Smooth muscle cell (in vitro differentiated cells): Measurements from ENCODE around the gene TMED8. TPM values are rescaled to one million over a fixed set of nuclear protein-coding genes. Genes with fewer than 3 reads are reported as not detected.

Experiments
- DNase-seq: peaks from one replicate; lab custom pipeline; 2025; ENCODE audit not compliant: unreplicated experiment; lab: John Stamatoyannopoulos, UW
- H2AFZ ChIP-seq: fragments of 200-600 bp; sonication (generic); 2 replicates; pipeline ENCODE4 v1.6.0; 2016; ENCODE audit warnings: antibody characterized with exemption, low read depth, mild to moderate bottlenecking
- H3F3A ChIP-seq: fragments of 200-600 bp; sonication (generic); 2 replicates; pipeline ENCODE4 v1.6.0; 2017; ENCODE audit warnings: antibody characterized with exemption, low read depth
- H3K27ac ChIP-seq: fragments of 200-600 bp; sonication (generic); 2 replicates; pipeline ENCODE4 v1.5.1; 2016; ENCODE audit warnings: low read depth, mild to moderate bottlenecking
- H3K27me3 ChIP-seq: fragments of 200-600 bp; sonication (generic); 2 replicates; pipeline ENCODE4 v1.6.1; 2016; ENCODE audit warnings: low read depth, mild to moderate bottlenecking
- H3K36me3 ChIP-seq: fragments of 200-600 bp; sonication (generic); 2 replicates; pipeline ENCODE4 v1.5.1; 2016; ENCODE audit warnings: low read depth
- H3K4me1 ChIP-seq: fragments of 200-600 bp; sonication (generic); 2 replicates; pipeline ENCODE4 v1.5.1; 2016; ENCODE audit warnings: low read depth
- H3K4me2 ChIP-seq: fragments of 200-600 bp; sonication (generic); 2 replicates; pipeline ENCODE4 v1.6.0; 2016; ENCODE audit warnings: mild to moderate bottlenecking
- H3K4me3 ChIP-seq: fragments of 200-600 bp; sonication (generic); 2 replicates; pipeline ENCODE4 v1.5.1; 2016; ENCODE audit warnings: mild to moderate bottlenecking
- H3K79me2 ChIP-seq: fragments of 200-600 bp; sonication (generic); 2 replicates; pipeline ENCODE4 v1.6.0; 2016; ENCODE audit warnings: low read depth, mild to moderate bottlenecking
- H3K9ac ChIP-seq: fragments of 200-600 bp; sonication (generic); 2 replicates; pipeline ENCODE4 v1.6.0; 2016; ENCODE audit warnings: low read depth
- H3K9me3 ChIP-seq: fragments of 200-600 bp; sonication (generic); replicated peaks from 2 replicates; pipeline ENCODE4 v1.5.1; 2016; ENCODE audit warnings: low read depth
- H4K20me1 ChIP-seq: fragments of 200-600 bp; sonication (generic); 2 replicates; pipeline ENCODE4 v1.6.0; 2016; ENCODE audit warnings: low read depth
- WGBS: methylation state at CpG from one replicate; pipeline ENCODE4 v1.1.7; 2016; ENCODE audit warnings: low lambda C conversion rate; 5-methylcytosine and 5-hydroxymethylcytosine counted together
- polyA plus RNA-seq: library from polyadenylated mRNA; unstranded; fragments of >200 nt; fragmentation: Nextera tagmentation; extraction: Ambion mirVana; gene quantifications from 2 replicates; pipeline ENCODE4 v1.2.1, GENCODE V29; 2016
- total RNA-seq: library from RNA; depleted of rRNA; stranded (reverse); fragments of >200 nt; gene quantifications from 2 replicates; pipeline ENCODE4 v1.2.3, GENCODE V29; 2014
- TF ChIP-seq, protein P1 (sequence below): fragments of 200-600 bp; sonication (generic); IDR thresholded peaks from 2 replicates; pipeline ENCODE4 v1.5.1; 2017; ENCODE audit warnings: borderline replicate concordance, mild to moderate bottlenecking, antibody characterized with exemption; ENCODE audit not compliant: insufficient read depth, poor library complexity, severe bottlenecking

The TMED8 gene, protein sequence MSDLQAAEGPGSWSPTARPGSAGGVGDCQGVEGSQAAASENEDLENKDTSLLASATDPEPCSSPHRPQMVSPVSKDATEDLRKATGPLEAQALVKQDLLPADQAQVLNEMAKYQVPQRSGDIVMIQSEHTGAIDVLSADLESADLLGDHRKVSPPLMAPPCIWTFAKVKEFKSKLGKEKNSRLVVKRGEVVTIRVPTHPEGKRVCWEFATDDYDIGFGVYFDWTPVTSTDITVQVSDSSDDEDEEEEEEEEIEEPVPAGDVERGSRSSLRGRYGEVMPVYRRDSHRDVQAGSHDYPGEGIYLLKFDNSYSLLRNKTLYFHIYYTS
- total RNA-seq (12.2 and 16.0 TPM in 2 replicates), polyA plus RNA-seq (3.9 and 4.5 TPM in 2 replicates)

DNA sequence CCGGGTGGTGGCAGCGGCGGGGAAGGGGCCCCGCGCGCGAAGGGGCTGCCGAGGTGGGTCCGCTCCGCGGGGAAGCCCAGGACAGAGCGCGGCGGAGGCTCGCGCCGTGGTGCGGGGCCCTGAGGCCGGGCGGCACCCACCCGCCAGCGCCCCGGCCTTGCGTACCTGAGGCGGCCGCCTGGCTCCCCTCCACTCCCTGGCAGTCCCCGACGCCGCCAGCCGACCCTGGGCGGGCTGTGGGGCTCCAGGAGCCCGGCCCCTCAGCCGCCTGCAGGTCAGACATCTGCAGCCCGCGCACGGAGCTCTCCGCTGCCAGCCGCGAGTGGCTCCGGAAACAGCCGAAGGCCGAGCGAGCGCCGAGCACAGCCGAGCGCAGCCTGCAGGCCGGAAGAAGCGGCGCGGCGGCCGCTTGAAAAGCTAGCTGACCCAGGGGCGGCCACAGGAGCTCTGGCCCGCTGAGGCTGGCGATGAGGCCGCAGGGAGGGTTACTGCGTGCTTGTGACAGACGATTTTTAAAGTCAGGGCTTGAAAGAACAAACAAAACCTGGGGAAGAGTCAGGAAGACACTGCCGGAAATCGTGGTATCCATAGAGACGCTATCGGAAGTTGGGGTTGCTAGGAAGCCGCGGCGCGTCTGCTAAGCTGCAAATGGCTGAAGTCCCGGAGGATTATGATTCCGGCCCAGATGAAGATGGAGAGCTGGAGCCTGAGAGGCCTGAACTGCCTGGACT is at the start of gene TMED8, which contains the start of gene SAMD15:
TSS of gene TMED8 (minus strand) at position 324 of the 731 bp plus-strand sequence. CDS start at position 283, 41 bp downstream.
TSS of gene SAMD15 (plus strand) at position 609 of the 731 bp plus-strand sequence. CDS start at position 649, 40 bp downstream.
- Histone ChIP-seq H3K27ac (peak within 1 kb of the TSS; percentile 96), H3K9me3 (no peaks in the 10 kb centered on the region), H3K36me3 (no peaks in the 10 kb centered on the region), H3K27me3 (no peaks in the 10 kb centered on the region), H4K20me1 (peaks cover 6% of the 10 kb centered on the region), H3F3A (peaks cover 10% of the 10 kb centered on the region), H3K4me1 (peaks cover 27% of the 10 kb centered on the region), H3K79me2 (peaks cover 31% of the 10 kb centered on the region), H3K4me3 (peak within 1 kb of the TSS; percentile 98), H3K4me2 (peak within 1 kb of the TSS; percentile 88), H3K9ac (peak within 1 kb of the TSS; percentile 94), H2AFZ (peak within 1 kb of the TSS; percentile 95)
- DNase-seq: peak; percentile 65
- TF ChIP-seq, protein P1, sequence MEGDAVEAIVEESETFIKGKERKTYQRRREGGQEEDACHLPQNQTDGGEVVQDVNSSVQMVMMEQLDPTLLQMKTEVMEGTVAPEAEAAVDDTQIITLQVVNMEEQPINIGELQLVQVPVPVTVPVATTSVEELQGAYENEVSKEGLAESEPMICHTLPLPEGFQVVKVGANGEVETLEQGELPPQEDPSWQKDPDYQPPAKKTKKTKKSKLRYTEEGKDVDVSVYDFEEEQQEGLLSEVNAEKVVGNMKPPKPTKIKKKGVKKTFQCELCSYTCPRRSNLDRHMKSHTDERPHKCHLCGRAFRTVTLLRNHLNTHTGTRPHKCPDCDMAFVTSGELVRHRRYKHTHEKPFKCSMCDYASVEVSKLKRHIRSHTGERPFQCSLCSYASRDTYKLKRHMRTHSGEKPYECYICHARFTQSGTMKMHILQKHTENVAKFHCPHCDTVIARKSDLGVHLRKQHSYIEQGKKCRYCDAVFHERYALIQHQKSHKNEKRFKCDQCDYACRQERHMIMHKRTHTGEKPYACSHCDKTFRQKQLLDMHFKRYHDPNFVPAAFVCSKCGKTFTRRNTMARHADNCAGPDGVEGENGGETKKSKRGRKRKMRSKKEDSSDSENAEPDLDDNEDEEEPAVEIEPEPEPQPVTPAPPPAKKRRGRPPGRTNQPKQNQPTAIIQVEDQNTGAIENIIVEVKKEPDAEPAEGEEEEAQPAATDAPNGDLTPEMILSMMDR: no peak
- under 1% methylated on average over 69 of the region's 69 CpGs for WGBS

DNA sequence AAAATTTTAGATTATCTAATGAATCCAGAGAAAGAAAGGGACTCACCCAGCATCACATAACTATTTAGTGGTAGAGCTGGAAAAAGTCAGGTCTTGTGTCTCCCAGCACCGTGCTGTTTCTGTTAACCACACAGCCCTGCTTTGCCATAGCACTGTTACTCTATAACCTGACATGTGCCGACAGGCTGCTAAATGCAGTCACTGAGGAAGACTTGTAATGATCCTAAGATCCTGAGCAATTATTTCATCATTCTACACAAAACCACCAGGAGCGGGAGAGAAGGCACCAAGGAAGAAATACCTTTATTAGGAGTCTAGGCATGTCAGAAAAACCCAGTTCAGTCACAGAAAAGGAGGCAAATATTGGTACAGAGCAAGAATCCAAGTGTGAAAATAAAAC is 49.5 kb upstream of the TMED8 start:
- no peak overlapping the region for H3K4me3 ChIP-seq
- H3K9ac ChIP-seq: no peak overlapping the region
- no peak overlapping the region for H2AFZ ChIP-seq
- WGBS: 93% methylated on average over 3 of the region's 3 CpGs
- no peaks in the 10 kb centered on the region for H3K4me1 ChIP-seq
- H3K36me3 ChIP-seq: peaks cover 32% of the 10 kb centered on the region
- H3K27me3 ChIP-seq: no peaks in the 10 kb centered on the region
- no peaks in the 10 kb centered on the region for H3F3A ChIP-seq
- H3K79me2 ChIP-seq: no peaks in the 10 kb centered on the region
- no peak overlapping the region for H3K27ac ChIP-seq
- no peaks in the 10 kb centered on the region for H4K20me1 ChIP-seq
- H3K9me3 ChIP-seq: no peaks in the 10 kb centered on the region
- TF ChIP-seq, protein P1: no peak
- no peak for DNase-seq
- no peak overlapping the region for H3K4me2 ChIP-seq

DNA sequence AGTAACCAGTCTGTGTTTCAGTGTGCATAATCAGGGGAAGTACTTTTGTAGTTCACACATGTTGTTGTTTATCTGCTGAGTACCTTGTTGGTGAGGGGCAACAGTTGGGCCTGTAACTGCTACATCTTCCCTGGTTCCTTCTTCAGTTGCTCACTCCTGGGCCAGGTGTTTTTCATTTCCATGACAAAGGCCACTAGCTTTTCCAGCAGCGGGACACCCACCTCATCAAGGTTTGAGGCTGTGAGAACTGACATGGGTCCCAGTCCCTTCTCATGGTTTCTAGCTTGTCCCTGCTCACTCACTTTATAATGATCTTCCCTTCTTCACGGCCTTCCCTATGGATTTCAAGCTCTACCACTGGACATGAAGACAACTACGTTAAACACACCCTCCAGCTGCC is 48.0 kb upstream of the TMED8 start:
- no peaks in the 10 kb centered on the region for H3K9me3 ChIP-seq
- no peaks in the 10 kb centered on the region for H3F3A ChIP-seq
- no peak overlapping the region for H3K27ac ChIP-seq
- H2AFZ ChIP-seq: no peak overlapping the region
- no peak for DNase-seq
- H3K36me3 ChIP-seq: peaks cover 30% of the 10 kb centered on the region
- TF ChIP-seq, protein P1: no peak
- 88% methylated on average over 3 of the region's 3 CpGs for WGBS
- H3K27me3 ChIP-seq: no peaks in the 10 kb centered on the region
- no peaks in the 10 kb centered on the region for H3K79me2 ChIP-seq
- no peak overlapping the region for H3K4me3 ChIP-seq
- no peaks in the 10 kb centered on the region for H3K4me1 ChIP-seq
- no peaks in the 10 kb centered on the region for H4K20me1 ChIP-seq
- no peak overlapping the region for H3K4me2 ChIP-seq
- H3K9ac ChIP-seq: no peak overlapping the region
